Activated CD8-positive, alpha-beta memory T cell treated with anti-CD3 and anti-CD28 coated beads for 1 hour (primary cell): Measurements from ENCODE around the gene LRCH4.
A peak's percentile ranks its signal among the peaks of the same experiment; 100 is the strongest.

Experiments used
- DNase-seq, 2 donors: peaks; one replicate each; pipeline ENCODE4 v3.0.0-alpha.2; 2020; ENCODE audit warnings: low read depth in 1 of 2; ENCODE audit errors: extremely low read depth in 1 of 2

The LRCH4 gene

GRCh38 chr7:100583132-100584053 is 2.5 kb downstream of the LRCH4 start:
- peak in 1 of 2 donors; percentile 33 for DNase-seq

GRCh38 chr7:100582650-100583049 is 3.3 kb downstream of the LRCH4 start:
- no peak for DNase-seq

- DNase-seq: no peak
Observed at GRCh38 chr7:100582041-100582579, 3.8 kb downstream of the LRCH4 start.

GRCh38 chr7:100580466-100581283 is 5.3 kb downstream of the LRCH4 start:
- DNase-seq: no peak

- DNase-seq: no peak
Observed at GRCh38 chr7:100578246-100579183, 7.4 kb downstream of the LRCH4 start.

GRCh38 chr7:100577507-100577906 is 8.4 kb downstream of the LRCH4 start:
- DNase-seq: no peak

GRCh38 chr7:100577103-100577502 is 8.8 kb downstream of the LRCH4 start:
- no peak for DNase-seq

- DNase-seq: no peak
Observed at GRCh38 chr7:100576384-100576993, 9.4 kb downstream of the LRCH4 start.

- no peak for DNase-seq
Observed at GRCh38 chr7:100575746-100576383, 10.1 kb downstream of the LRCH4 start.

GRCh38 chr7:100575206-100575631 is 10.7 kb downstream of the LRCH4 start:
- DNase-seq: no peak

GRCh38 chr7:100574362-100575205 is 11.3 kb downstream of the LRCH4 start:
- DNase-seq: no peak

- no peak for DNase-seq
Observed at GRCh38 chr7:100573691-100574361, 12.1 kb downstream of the LRCH4 start, which contains the start of gene SAP25. Gene SAP25 (minus strand): TSS chr7:100573900. CDS start chr7:100573742, 158 bp downstream.

- no peak for DNase-seq
Observed at GRCh38 chr7:100572949-100573675, 12.8 kb downstream of the LRCH4 start.

- DNase-seq: no peak
Observed at GRCh38 chr7:100572281-100572948, 13.5 kb downstream of the LRCH4 start.

GRCh38 chr7:100571829-100572116 is 14.2 kb downstream of the LRCH4 start:
- DNase-seq: no peak

- DNase-seq: no peak
Observed at GRCh38 chr7:100570954-100571828, 14.7 kb downstream of the LRCH4 start.
